Kidney tubule cell (primary cell): ENCODE data around the gene HHAT.

Experiments
- DNase-seq: peaks from one replicate; pipeline ENCODE4 v3.0.0-alpha.2; 2018; ENCODE audit warnings: low spot score

HHAT gene

DNA sequence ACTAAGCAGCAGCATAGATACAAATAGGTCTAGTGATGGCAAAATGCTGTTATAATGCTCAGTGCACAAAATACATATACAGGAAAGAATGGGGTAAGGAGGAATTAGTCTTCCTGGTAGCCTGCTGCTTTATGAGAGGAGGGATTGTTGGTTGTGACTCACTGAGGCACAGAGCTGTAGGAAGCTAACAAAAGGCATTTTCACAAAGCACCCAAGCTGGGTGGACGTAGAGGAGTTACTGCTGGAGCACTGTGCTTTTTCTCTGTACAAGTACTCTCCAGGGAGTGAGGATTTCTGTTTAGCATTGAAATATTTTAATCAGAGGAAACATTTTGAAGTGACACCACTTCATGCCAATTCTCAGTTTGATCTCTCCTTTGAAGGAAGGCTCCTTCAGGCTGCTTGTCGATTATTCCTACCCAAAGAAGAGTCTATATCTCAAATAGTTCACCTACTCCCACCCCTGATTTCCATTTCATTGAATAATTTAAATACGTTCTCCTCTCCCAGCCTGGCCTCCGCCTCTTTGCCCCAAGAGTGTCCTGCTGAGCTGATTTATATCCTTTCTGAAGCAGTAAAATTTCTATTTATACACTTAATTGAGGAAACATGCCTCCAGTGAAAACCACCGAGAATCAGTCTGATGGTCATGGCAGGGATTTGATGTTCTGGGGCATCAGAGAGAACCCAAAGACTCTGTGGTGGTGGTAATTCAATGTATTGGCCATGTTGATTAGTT, 271.9 kb downstream of the HHAT start:
- peak; percentile 38 for DNase-seq

DNA sequence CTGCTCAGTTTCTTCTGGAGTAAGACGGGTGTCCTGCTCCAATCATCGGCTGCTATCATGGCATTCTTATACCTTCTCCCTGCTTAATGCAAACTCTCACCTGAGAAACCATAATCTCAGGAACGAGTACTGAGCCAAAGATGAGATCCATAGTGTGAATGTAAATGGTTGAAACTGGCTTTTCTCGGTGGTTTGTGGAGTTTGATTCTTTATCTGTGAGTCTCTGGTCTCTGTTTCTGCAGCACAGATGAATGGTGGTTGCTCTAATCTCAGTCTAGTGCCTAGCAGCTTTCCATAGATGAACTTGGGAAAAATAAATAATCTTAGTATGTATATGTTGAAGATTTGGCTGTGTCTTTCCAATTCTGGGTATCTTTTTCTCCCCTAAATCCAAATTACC, 274.4 kb downstream of the HHAT start:
- no peak for DNase-seq

DNA sequence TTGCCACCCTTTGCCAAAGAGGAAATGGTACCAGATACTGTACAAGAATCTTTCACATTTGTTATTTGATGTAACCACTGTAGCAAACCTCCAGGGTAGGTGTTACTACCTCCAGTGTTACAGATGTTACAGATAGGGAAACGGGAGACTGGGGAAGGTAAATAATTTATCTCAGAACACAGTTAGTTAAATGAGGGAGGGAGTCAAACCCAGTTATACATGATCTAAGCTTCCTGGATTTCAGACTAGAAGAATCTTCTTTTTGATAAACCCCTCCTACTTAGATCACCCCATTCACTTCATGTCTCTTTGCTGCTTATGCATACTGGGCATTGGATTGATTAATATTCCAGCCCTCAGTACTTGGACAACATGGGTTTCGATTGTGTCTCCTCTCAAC, 276.4 kb downstream of the HHAT start:
- DNase-seq: no peak

DNA sequence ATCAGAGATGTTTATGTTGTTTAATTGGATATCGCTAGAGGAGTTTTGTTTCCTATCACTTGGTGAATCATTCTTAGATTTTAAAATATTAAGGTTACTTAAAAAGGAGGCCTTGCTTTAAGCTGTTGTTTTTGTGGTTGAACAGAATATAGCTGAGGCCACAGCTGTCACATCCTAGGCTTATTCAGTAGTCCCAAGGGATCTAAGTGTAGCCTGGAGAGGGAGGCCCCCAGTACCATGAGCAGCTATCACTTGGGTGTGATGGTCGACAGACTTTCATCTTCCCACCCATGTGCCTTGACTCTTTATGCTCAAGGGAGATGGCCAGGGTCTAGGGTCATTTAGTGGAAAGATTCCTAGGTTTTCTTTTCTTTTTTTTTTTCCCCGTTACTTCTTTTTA, 278.7 kb downstream of the HHAT start:
- DNase-seq: no peak

DNA sequence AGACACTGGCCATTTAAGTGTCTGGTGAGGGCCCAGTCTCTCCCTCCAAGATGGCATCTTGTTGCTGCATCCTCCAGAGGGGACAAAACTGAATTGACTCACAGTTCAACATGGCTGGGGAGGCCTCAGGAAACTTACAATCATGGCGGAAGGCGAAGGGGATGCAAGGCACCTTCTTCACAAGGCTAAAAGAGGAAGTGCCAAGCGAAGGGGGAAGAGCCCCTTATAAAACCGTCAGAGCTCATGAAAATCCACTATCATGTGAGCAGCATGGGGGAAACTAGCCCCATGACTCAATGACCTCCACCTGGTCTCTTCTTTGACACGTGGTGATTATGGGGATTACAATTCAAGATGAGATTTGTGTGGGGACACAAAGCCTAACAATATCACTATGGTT, 280.1 kb downstream of the HHAT start:
- DNase-seq: no peak

DNA sequence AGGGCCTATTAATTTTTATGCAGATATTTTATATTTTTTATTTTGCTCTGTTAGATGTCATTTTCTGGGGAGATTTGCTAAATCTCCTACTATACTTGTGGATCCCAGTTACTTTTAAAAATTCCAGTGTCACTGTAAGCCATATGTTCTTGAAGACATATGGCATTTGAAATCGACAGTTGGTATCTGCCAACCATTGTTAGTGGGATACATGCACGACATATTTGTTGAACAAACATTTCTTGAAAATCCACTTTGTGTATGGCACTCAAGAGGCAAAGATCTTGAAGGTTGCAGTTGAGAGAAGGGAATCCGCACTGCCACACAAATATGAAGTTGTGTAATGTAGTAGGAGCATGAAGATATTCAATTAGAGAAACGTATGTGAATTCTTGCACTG, 287.7 kb downstream of the HHAT start:
- no peak for DNase-seq

DNA sequence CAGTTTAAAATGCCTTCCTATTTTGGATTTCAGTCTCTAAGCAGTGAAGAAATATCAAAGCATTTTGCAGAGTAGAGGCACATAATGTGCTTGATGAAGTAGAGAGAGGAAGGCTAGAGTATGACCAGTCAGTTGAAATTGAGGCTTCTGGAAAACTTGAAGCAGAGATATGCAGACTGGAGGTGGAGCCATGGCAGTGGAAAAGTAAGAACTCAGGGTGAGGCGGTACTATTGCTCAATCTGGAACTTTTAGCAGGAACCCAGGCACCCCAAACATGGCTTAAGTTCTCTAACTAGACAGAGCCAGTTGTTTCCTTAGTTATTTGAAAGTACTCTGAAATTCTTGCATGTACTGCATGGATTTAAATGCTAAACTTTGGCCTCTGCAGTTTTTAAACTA, 288.6 kb downstream of the HHAT start:
- no peak for DNase-seq

DNA sequence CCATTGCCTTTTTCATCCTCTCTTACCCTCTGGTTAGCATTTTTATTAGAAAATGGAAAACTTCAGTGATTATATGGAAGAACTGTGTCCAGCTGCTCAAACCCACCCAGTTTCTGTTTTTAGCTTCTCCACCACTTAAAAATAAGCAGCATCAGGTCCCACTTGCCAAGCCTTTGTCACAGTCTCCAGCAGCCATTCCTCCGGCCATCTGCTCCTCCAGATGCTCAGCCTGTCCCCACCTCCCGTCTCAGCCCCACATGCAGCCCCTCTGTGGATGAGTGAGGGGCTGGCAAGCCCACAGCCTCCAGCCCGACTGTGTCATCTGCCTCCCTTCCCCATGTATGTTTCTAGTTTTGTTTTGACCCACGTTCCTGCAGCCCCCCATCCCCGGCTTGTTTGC, 289.7 kb downstream of the HHAT start:
- no peak for DNase-seq

DNA sequence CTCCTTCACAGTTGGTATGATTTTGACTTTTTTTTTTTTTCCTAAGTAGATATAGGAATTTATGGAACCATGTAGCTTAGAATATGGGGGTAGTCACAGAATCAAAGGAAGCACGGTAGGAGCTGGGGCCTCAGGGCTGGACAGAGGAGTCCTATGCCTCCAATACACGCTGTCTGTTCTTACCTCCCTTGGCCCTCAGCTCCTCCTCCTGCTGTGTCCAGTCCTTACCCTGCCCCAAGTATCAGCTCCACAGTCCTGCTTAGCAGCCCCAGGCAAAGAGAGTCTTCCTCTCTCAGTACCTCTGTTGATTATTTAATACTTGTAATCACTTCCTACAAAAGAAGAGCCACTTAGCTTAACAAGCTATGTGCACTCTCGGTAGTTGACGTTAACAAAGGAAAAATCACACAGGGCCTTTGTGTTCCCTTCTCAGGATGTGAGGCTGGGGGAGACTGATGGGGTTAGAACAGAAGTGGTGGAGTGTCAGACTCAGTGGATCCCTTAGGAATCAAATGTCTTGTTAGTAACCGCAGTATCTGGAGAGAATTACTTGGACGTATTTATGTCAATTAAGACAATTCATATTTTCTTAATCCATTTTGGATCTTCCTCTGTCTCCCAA, 292.3 kb downstream of the HHAT start:
- DNase-seq: no peak

DNA sequence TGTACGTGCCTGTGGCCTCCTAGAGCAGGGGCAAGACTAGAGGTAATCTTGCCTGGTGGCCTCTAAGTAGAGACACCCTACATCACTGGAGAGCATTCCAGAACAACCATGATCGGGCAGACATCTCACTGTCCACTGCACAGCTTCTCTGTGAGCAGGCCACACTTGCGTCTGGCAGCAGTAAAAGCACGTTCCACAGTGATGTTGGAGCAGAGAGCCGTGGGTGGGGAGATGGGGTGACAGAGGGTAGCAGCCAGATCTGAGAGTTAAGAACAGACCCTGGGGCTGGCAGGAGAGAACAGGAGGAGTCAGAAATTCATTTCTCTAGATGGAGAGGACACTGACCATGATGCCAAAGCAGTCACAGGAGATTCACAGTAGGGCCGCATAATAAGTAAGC, 293.0 kb downstream of the HHAT start:
- no peak for DNase-seq

DNA sequence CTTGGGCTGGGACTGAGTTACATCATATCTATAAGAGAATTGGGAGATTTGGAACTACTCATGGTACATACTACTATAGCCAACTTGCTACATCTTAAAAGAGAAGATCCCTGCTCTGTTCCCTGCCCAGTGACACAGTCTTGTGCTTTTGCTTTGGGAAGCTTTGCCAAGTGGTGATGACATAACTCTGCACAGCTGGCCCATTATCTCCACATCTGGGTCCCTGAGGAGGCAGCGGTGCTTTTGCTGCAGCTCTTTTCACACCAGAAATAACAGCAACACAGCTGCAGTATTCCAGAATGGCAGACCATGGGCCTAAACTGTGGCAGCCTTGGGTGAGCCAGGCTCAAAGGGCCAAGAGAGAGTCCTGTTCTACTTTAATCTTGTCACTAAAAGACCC, 296.0 kb downstream of the HHAT start:
- no peak for DNase-seq

DNA sequence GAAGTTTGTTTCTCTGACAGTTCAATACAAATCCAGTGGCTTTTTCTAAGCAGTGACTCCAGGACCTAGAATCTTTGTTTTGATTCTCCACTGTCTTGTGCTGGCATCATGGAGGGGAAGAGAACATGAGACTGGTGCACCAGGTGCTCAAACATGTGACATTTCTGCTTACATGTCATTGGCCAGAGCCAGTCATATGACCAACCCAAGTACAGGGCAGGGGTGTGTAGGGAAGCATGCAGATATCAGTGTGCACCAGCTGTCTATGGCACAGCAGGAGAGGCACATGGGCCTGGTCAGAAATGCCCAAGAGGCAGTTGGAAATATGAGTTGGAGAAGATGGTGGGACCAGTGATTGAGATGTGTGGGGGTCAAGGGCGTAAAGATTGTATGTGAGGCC, 297.0 kb downstream of the HHAT start:
- no peak for DNase-seq

DNA sequence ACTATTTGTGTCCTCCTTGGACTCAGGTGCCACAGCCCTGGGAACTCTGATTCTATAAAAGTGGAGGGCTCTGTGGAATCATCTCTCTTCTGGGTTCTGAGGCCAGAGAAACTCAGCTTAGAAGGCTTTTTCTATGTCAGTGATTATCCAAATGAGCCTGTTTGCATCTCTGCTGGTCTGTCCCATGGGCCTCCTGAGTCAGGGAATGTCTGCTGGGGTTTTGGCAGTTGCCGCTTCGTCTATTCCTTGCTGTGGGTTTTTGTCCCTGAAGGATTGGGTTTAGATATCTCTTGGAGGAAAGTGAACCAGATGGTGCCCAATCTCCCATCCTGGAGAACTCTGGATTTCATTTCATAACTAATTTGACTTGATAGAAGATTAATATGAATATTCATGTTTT, 297.6 kb downstream of the HHAT start:
- no peak for DNase-seq

DNA sequence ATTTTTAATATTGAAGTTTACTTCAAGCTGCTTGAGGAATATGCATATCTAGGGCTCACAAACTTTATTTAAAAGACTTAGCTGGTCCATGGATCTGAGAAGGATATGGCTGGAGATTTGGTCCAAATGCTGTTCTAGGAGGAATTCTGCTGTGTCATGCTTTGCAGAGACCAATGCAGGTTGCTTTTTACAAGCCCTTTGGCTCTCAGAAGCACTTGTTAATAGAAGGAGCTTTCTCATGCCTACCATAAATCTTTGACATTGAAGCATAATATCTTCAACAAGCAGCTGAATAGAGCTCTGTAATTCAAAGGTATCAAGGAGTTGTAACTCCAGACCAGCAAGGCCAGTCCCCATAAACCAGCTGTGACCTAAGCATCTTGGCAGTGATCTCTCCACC, 299.1 kb downstream of the HHAT start:
- no peak for DNase-seq

DNA sequence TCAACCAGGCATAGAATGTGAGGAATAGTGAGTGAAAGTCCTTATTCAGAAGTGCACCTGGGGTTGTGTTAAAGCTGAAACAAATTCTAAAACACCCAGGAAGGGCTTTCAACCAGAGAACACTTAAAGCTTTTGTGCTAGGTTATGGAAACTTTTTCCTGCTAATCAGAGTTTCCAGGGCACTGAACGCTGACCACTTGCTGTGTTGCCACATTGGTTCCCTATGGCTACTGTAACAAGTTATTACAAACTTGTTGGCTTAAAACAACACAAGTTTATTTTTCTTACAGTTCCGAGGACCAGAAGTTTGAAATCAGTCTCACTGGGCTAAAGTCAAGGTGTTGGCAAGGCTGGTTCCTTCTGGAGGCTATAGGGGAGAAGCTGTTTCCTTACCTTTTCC, 300.6 kb downstream of the HHAT start:
- DNase-seq: no peak

DNA sequence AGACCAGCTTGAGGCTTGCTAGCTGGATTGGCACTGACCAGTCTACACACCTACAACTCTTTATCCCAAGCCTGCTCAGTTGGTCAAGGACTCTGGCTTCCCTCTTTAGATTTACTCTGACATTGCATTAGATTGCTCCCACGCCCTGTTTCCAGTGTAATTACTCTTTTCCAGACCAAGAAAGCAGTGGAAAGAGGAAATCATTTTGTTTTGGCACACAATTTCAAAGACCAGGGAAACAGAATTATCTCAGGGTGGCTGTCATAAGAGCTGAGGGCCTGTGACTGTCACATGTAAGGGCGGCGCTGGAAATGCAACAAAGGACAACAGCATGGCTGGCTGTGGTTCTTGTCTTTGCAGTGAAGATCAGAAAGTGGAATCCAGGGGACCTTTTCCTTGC, 302.7 kb downstream of the HHAT start:
- no peak for DNase-seq

DNA sequence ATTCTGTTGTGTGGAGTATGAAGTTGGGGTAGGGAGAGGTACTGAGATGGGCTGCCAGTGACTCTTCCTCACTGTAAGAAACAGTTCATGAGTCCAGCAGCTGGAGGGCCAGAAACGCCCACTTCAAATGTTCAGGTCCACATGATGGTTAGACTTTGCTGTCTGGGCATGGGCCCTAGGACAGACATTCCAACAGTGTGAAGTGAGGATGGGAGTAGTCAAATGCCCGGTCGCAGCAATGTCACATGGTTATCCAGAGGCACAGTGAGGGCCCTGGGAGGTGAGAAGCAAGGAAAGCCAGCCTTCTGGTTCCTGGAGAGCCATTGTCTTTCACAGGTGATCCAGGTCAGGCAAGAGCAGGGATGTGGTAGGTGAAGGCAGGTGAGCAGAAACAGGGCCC, 304.4 kb downstream of the HHAT start:
- DNase-seq: no peak

DNA sequence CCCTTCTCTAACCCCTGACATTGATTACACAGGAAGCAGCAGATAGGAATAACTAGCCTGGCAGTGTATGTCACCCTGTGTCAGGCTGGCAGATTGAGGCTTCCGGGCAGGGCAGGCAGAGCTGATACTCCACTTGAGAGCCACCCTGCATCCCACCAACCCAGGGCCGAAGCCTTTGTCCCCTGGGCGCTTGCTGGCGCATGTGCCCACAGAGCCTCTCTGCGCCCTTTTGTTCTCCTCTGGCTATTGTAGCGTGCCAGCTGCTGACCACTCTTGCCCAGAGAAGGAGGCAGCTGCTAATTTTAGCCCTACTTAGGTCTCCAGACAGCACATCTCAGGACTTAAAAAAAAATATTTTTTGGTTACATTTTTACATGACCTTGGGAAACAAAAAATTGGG, 304.9 kb downstream of the HHAT start:
- DNase-seq: no peak

DNA sequence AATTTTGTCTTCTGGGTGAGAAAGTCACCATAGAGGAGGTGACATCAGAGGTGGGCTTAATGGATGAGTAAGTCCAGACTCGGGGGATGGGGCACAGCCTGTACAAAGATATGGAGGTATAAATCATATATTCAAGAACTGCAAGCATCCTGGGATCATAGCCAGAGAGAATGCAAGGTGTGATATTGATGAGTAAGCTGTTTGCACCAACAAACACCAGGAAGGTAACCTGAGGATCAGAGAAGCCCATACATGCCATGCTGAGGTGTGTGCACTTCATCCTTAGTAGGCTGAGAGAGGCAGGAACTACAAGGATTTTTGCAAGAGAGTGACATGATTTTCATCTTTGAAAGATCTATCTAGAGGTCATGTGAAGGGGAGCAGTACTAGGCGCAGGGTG, 306.4 kb downstream of the HHAT start:
- DNase-seq: peak; percentile 26

DNA sequence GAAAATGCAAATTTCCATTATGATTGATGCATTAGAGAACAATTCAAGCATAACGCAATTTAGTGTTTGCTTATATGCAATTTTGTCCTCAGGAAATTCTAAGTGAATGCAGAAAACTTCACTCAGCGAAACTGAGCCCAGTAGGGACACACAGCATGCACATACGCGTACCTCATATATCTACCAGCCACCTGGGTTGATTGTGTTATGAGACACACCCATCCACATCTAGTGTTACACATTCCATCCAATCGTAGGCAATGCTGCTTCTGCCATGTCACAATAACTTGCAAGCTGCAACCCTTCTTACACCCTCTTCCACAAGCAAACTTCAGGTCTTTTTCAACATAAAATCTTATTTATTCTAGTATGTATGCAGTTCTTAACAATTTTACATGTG, 312.9 kb downstream of the HHAT start:
- DNase-seq: no peak

DNA sequence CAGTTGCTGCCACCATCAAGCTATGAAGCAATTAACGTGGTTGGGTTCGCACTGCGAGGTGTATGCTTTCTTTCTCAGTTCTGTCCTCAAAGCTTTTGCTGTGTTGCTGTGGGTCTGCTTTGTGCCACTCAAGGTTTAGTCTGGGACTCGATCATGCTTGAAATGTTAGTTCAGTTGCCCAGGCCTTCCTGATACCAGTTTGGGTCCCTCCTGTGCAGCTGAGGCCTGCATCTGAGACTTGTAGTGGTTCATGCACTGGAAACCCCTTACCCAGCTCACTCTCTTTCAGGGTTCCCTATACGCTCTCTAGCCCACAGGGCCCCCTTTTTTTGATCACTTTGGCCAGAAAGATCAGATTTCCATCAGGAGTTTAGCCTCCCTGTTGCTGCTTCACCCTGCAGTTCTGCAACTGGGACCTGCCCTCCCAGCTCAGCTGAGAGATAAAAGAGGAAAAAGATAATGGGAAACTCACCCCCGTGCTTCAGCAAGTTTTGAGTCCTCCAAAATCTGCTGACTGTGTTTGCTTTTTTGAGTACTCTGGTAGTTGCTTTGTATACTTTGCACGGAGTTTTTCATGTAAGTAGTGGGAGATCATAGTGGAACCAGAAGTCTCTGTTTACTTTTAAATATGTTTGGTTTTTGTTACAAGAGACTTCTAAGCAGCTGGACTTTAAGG, 317.0 kb downstream of the HHAT start:
- no peak for DNase-seq

DNA sequence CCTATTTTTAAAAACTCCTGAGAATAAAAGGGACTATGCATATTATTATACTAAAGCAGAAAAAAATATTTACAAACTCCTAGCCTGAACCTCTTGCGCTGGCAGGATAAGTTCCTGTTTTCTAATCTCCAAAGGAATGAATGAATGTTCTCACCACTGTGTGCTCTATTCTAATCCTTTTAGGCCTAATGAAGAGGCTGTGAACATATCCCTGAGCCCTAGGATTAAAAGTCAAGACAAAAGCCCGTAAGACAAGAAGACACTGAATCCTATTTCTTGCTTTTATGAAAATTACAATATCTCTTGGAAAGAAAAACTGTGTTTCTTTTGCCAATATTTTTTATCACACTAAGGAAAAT, 317.5 kb downstream of the HHAT start:
- DNase-seq: no peak

DNA sequence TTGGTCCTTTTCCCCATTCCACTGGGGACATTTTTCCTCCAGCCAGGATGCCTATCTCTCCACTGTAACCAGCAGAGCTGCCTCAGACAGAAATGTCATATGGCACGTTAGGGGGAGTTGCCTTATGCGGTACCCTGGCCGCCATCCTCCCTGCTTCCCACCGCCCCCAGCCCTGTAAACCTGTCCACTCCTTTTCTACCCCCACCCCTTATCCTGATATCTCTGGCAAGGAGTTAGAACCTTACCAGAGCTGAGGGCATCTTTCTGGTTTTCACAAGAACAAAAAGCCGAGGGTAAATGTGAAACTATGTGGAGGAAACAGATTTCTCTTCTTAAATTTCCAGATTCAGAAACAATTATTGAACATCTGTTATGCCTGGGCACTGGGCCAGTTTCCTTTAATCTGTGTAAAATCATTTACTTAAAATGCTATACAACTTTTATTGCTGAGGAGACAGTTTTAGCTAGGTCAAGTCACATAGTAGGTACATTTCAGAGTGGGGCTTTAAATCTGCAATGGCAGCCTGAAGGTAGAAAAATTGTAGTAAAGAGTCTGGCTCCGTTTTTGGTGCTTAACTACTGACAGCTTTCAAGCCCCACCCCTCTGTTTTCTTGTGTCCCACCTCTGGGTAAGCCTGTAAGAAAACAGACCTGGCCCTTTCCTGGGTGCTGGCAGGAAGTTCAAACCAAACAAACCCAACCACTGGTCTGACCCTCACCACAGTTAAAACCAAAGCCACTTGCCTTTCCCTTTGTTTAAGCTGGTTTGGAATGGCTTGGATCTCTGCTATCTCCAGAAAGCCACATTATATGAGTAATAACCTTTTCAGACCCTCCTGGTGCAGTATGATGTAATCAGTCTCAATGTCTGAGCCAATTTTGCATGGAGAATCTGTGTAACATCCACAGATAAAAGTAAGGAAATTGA, 319.0 kb downstream of the HHAT start:
- peak; percentile 56 for DNase-seq
